IMR-90 (cell line): ENCODE measurements around the gene TRABD. TPM values are rescaled to one million over a fixed set of nuclear protein-coding genes. Genes with fewer than 3 reads are reported as not detected.

Experiments
- ATAC-seq: fragments of 200-7000 bp; cut with Tn5 transposase; 2 replicates; pipeline ENCODE4 v1.9.1; 2020; ENCODE audit warnings: low read depth, mild to moderate bottlenecking, moderate library complexity
- BruUV-seq: library from RNA; stranded (reverse); fragments of 400-500 nt; replicated peaks from 2 replicates; lab custom pipeline; 2021; lab: Mats Ljungman, UMichigan
- CTCF ChIA-PET: fragments of 300-600 bp; formaldehyde crosslinking; extraction: SDS; loops from one replicate; lab custom pipeline; 2021; ENCODE audit warnings: antibody characterized with exemption; lab: Yijun Ruan, JAX
- POLR2A ChIA-PET: fragments of 300-600 bp; sonication (Branson Sonifier 250); formaldehyde crosslinking; loops from one replicate; lab custom pipeline; 2022; ENCODE audit warnings: antibody characterized with exemption; ENCODE audit not compliant: unreplicated experiment; lab: Charles Lee
- DNase-seq: peaks from one replicate; pipeline ENCODE4 v3.0.0; 2013
- H2AFZ ChIP-seq: replicated peaks from 2 replicates; pipeline ENCODE3; 2013; ENCODE audit warnings: low read length, mild to moderate bottlenecking; ENCODE audit not compliant: poor library complexity
- H2AK5ac ChIP-seq: 2 replicates; pipeline ENCODE4 v1.6.1; 2013; ENCODE audit warnings: low read depth, low read length, inconsistent platforms
- H2AK9ac ChIP-seq: replicated peaks from 2 replicates; pipeline ENCODE3; 2013; ENCODE audit warnings: mild to moderate bottlenecking, low read depth, low read length, moderate library complexity; ENCODE audit not compliant: poor library complexity
- H2BK120ac ChIP-seq: 2 replicates; pipeline ENCODE4 v1.6.1; 2013; ENCODE audit warnings: low read depth, low read length, inconsistent platforms
- H2BK15ac ChIP-seq: 3 replicates; pipeline ENCODE4 v1.6.1; 2013; ENCODE audit warnings: low read depth, low read length, inconsistent platforms
- H2BK20ac ChIP-seq: 2 replicates; pipeline ENCODE4 v1.6.1; 2013; ENCODE audit warnings: low read depth, mild to moderate bottlenecking, inconsistent platforms, low read length, moderate library complexity
- H2BK5ac ChIP-seq: 2 replicates; pipeline ENCODE4 v1.6.1; 2013; ENCODE audit warnings: mild to moderate bottlenecking, low read depth, low read length, inconsistent platforms; ENCODE audit not compliant: poor library complexity, severe bottlenecking
- H3K14ac ChIP-seq: replicated peaks from 2 replicates; pipeline ENCODE4 v1.6.1; 2013; ENCODE audit warnings: low read depth, low read length, inconsistent platforms
- H3K18ac ChIP-seq: 2 replicates; pipeline ENCODE4 v1.6.1; 2013; ENCODE audit warnings: low read depth, low read length, control low read depth
- H3K23ac ChIP-seq: 2 replicates; pipeline ENCODE4 v1.6.1; 2013; ENCODE audit warnings: low read depth, low read length, inconsistent platforms
- H3K27ac ChIP-seq: 2 replicates; pipeline ENCODE4 v1.5.1; 2013; ENCODE audit warnings: mild to moderate bottlenecking, control low read depth, low read length; ENCODE audit not compliant: insufficient read depth
- H3K27me3 ChIP-seq: 2 replicates; pipeline ENCODE4 v1.6.1; 2013; ENCODE audit warnings: low read length; ENCODE audit not compliant: control insufficient read depth, insufficient read depth
- H3K36me3 ChIP-seq: 2 replicates; pipeline ENCODE4 v1.6.1; 2013; ENCODE audit warnings: low read length, mixed read lengths; ENCODE audit not compliant: control insufficient read depth, insufficient read depth
- H3K4ac ChIP-seq: 2 replicates; pipeline ENCODE4 v1.6.1; 2013; ENCODE audit warnings: low read depth, low read length, inconsistent platforms
- H3K4me1 ChIP-seq: 2 replicates; pipeline ENCODE4 v1.6.1; 2013; ENCODE audit warnings: low read length, mixed read lengths; ENCODE audit not compliant: control insufficient read depth, insufficient read depth
- H3K4me2 ChIP-seq: 2 replicates; pipeline ENCODE4 v1.6.1; 2013; ENCODE audit warnings: low read depth, mild to moderate bottlenecking, control low read depth, low read length, moderate library complexity
- H3K4me3 ChIP-seq: 2 replicates; pipeline ENCODE4 v1.5.1; 2013; ENCODE audit warnings: low read depth, mild to moderate bottlenecking, control low read depth, low read length, moderate library complexity; ENCODE audit not compliant: insufficient read depth
- H3K56ac ChIP-seq: 2 replicates; pipeline ENCODE4 v1.6.1; 2013; ENCODE audit warnings: low read length, inconsistent platforms; ENCODE audit not compliant: insufficient read depth; ENCODE audit errors: extremely low read depth
- H3K79me1 ChIP-seq, 2 experiments: 2 replicates each; pipeline ENCODE4 v1.6.1; 2013; ENCODE audit warnings: low read length in 2 of 2, inconsistent platforms in 1 of 2, low read depth in 1 of 2
- H3K9ac ChIP-seq: 2 replicates; pipeline ENCODE4 v1.6.1; 2013; ENCODE audit warnings: low read depth, low read length, control low read depth
- H3K9me1 ChIP-seq: 2 replicates; pipeline ENCODE4 v1.6.1; 2013; ENCODE audit warnings: low read length, inconsistent platforms; ENCODE audit not compliant: insufficient read depth
- H3K9me3 ChIP-seq: 2 replicates; pipeline ENCODE4 v1.6.1; 2013; ENCODE audit warnings: low read length; ENCODE audit not compliant: control insufficient read depth, insufficient read depth
- H4K20me1 ChIP-seq: 2 replicates; pipeline ENCODE4 v1.6.1; 2013; ENCODE audit warnings: low read length, inconsistent platforms; ENCODE audit not compliant: insufficient read depth
- H4K5ac ChIP-seq: 2 replicates; pipeline ENCODE4 v1.6.1; 2013; ENCODE audit warnings: mild to moderate bottlenecking, low read depth, low read length, control low read depth
- H4K8ac ChIP-seq, 2 experiments: 2 replicates each; pipeline ENCODE4 v1.6.1; 2013; ENCODE audit warnings: low read depth in 2 of 2, low read length in 2 of 2, control low read depth in 1 of 2, inconsistent platforms in 1 of 2
- H4K91ac ChIP-seq: 2 replicates; pipeline ENCODE4 v1.6.1; 2013; ENCODE audit warnings: low read depth, low read length, inconsistent platforms; ENCODE audit not compliant: insufficient read depth
- FOS ChIP-seq: fragments of 150-350 bp; IDR thresholded peaks from 2 replicates; pipeline ENCODE4 v1.6.1; 2016; ENCODE audit warnings: low read depth, low read length
- MAZ ChIP-seq: IDR thresholded peaks from 2 replicates; pipeline ENCODE4 v1.6.1; 2012; ENCODE audit warnings: low read depth, mild to moderate bottlenecking, low read length, improper control_type of control experiment, moderate library complexity, borderline replicate concordance
- MXI1 ChIP-seq: IDR thresholded peaks from 2 replicates; pipeline ENCODE4 v1.6.1; 2012; ENCODE audit warnings: low read depth, mild to moderate bottlenecking, low read length, moderate library complexity, borderline replicate concordance
- RFX5 ChIP-seq: IDR thresholded peaks from 2 replicates; pipeline ENCODE4 v1.8.0; 2012; ENCODE audit warnings: low read depth, mild to moderate bottlenecking, low read length, moderate library complexity
- SMC3 ChIP-seq: fragments of 150-350 bp; IDR thresholded peaks from 2 replicates; pipeline ENCODE4 v1.6.1; 2016; ENCODE audit warnings: low read depth, mild to moderate bottlenecking, antibody characterized with exemption, low read length, moderate library complexity
- WGBS, 2 experiments: methylation state at CpG; one replicate each; pipeline versions ENCODE4 v1.1.5 to v1.1.7; 2013; ENCODE audit warnings: missing lambda C conversion rate in 2 of 2; ENCODE audit not compliant: insufficient read length in 1 of 2; ENCODE audit errors: extremely low coverage in 2 of 2; 5-methylcytosine and 5-hydroxymethylcytosine counted together
- dilution Hi-C: fragments of 300-500 bp; cut with HindIII; formaldehyde crosslinking; loops from one replicate; pipeline ENCODE4 v1.14.3; 2018; ENCODE audit warnings: low sequenced_read_pairs; ENCODE audit not compliant: unreplicated experiment
- in situ Hi-C: fragments of 300-500 bp; cut with MboI; formaldehyde crosslinking; loops from 3 replicates; pipeline ENCODE4 v1.14.3; 2019; ENCODE audit warnings: low sequenced_read_pairs, inconsistent platforms, mixed read lengths
- intact Hi-C: fragments of 100-400 bp; cut with micrococcal nuclease; formaldehyde crosslinking; loops from 2 replicates; pipeline ENCODE4 v1.10.0; 2022
- polyA plus RNA-seq, 3 experiments: library from polyadenylated mRNA; depleted of rRNA; stranded (reverse); fragments of >200 nt; gene quantifications; 2 replicates each; pipeline ENCODE4 v1.2.3, GENCODE V29; 2012; ENCODE audit warnings: low replicate concordance in 1 of 3
- total RNA-seq: library from RNA; depleted of rRNA; stranded (reverse); fragments of >200 nt; gene quantifications from 2 replicates; pipeline ENCODE4 v1.2.3, GENCODE V29; 2012
- TF ChIP-seq, protein P1 (sequence below): conservative IDR thresholded peaks from 2 replicates; pipeline ENCODE4 v1.5.1; 2012; ENCODE audit warnings: mild to moderate bottlenecking, low read depth, low read length, improper control_type of control experiment

The TRABD gene
- total and polyA plus RNA-seq, 2 of the 4 experiments (the other 2 are of a cell fraction) = 13.4 to 42.7 TPM

- Histone ChIP-seq H2BK15ac (no peak overlapping the region), H3K9me3 (no peaks in the 10 kb centered on the region), H3K4me1 (no peaks in the 10 kb centered on the region), H4K20me1 (no peaks in the 10 kb centered on the region), H4K91ac (no peak overlapping the region), H3K9ac (no peak overlapping the region), H2BK5ac (no peak overlapping the region), H3K14ac (no peak overlapping the region), H3K23ac (no peak overlapping the region), H3K4me2 (no peak overlapping the region), H2BK20ac (no peak overlapping the region), H3K79me1 (no peaks in the 10 kb centered on the region), H3K4me3 (no peak overlapping the region), H3K56ac (no peak overlapping the region), H3K27me3 (peaks cover 8% of the 10 kb centered on the region; the same call in 1 of the 2 replicates), H3K27ac (no peak overlapping the region), H2AK5ac (no peak overlapping the region), H2AK9ac (no peak overlapping the region), H3K9me1 (no peaks in the 10 kb centered on the region), H3K4ac (no peak overlapping the region), H2AFZ (no peak overlapping the region), H3K36me3 (peaks cover 2% of the 10 kb centered on the region; the same call in 1 of the 2 replicates), H3K18ac (no peak overlapping the region), H4K8ac (no peak overlapping the region), H2BK120ac (no peak overlapping the region), H4K5ac (no peak overlapping the region)
- intact Hi-C loops = no loop called here
- no peak for TF ChIP-seq MXI1
- TF ChIP-seq, protein P1, sequence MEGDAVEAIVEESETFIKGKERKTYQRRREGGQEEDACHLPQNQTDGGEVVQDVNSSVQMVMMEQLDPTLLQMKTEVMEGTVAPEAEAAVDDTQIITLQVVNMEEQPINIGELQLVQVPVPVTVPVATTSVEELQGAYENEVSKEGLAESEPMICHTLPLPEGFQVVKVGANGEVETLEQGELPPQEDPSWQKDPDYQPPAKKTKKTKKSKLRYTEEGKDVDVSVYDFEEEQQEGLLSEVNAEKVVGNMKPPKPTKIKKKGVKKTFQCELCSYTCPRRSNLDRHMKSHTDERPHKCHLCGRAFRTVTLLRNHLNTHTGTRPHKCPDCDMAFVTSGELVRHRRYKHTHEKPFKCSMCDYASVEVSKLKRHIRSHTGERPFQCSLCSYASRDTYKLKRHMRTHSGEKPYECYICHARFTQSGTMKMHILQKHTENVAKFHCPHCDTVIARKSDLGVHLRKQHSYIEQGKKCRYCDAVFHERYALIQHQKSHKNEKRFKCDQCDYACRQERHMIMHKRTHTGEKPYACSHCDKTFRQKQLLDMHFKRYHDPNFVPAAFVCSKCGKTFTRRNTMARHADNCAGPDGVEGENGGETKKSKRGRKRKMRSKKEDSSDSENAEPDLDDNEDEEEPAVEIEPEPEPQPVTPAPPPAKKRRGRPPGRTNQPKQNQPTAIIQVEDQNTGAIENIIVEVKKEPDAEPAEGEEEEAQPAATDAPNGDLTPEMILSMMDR = no peak
- no peak for TF ChIP-seq FOS
- no peak for TF ChIP-seq SMC3
- TF ChIP-seq RFX5 = no peak
- TF ChIP-seq MAZ = no peak
- in situ Hi-C loops = no loop called here
- no TSS peak for BruUV-seq
- 64% methylated on average over 10 of the region's 27 CpGs; no CpG with 5 or more reads in 1 of the 2 experiments for whole genome bisulfite sequencing, 2 experiments
- CTCF ChIA-PET = no interaction called here
- DNase-seq (no peak), ATAC-seq (no peak)
- POLR2A ChIA-PET = interaction anchor here (0.6 kb wide), 1 partner anchor 20 kb away, joined by 3 read pairs; no protein-coding TSS in a partner anchor
- dilution Hi-C loops = no loop called here
Measured at GRCh38 chr22:50175921-50176849, 9.5 kb upstream of the TRABD start.
